Mesenchymal stem cell (in vitro differentiated cells and primary cell): ENCODE results near the gene LENEP.

ENCODE experiments used
- DNase-seq: peaks from one replicate; pipeline ENCODE4 v3.0.0-alpha.2; 2013
- H2AFZ ChIP-seq: one replicate; pipeline ENCODE4 v1.6.1; 2013; ENCODE audit warnings: low read depth, mild to moderate bottlenecking, control low read depth, inconsistent platforms, low read length, moderate library complexity
- H2AK5ac ChIP-seq: 2 replicates; pipeline ENCODE4 v1.6.1; 2013; ENCODE audit warnings: low read length, moderate library complexity, mild to moderate bottlenecking, inconsistent platforms; ENCODE audit not compliant: severe bottlenecking
- H2BK120ac ChIP-seq: one replicate; pipeline ENCODE4 v1.6.1; 2013; ENCODE audit warnings: low read depth, mild to moderate bottlenecking, inconsistent platforms, low read length, moderate library complexity
- H2BK12ac ChIP-seq, 2 experiments: one replicate each; pipeline ENCODE4 v1.6.1; 2013; ENCODE audit warnings: inconsistent platforms in 2 of 2, low read length in 2 of 2, mild to moderate bottlenecking in 2 of 2, moderate library complexity in 2 of 2, control low read depth in 1 of 2
- H2BK15ac ChIP-seq: one replicate; pipeline ENCODE4 v1.6.1; 2013; ENCODE audit warnings: mild to moderate bottlenecking, low read depth, inconsistent platforms; ENCODE audit not compliant: poor library complexity, severe bottlenecking
- H2BK5ac ChIP-seq: 2 replicates; pipeline ENCODE4 v1.6.1; 2013; ENCODE audit warnings: low read depth, mild to moderate bottlenecking, low read length, control low read depth, inconsistent platforms; ENCODE audit not compliant: poor library complexity, severe bottlenecking
- H3K14ac ChIP-seq, 2 experiments: one replicate each; pipeline ENCODE4 v1.6.1; 2013; ENCODE audit warnings: inconsistent platforms in 2 of 2, low read length in 2 of 2, control low read depth in 1 of 2, mild to moderate bottlenecking in 1 of 2, moderate library complexity in 1 of 2
- H3K18ac ChIP-seq, 2 experiments: one replicate each; pipeline ENCODE4 v1.6.1; 2013; ENCODE audit warnings: inconsistent platforms in 2 of 2, low read length in 2 of 2, control low read depth in 1 of 2, low read depth in 1 of 2, mild to moderate bottlenecking in 1 of 2
- H3K23ac ChIP-seq, 2 experiments: one replicate each; pipeline ENCODE4 v1.6.1; 2013; ENCODE audit warnings: inconsistent platforms in 2 of 2, low read length in 2 of 2, mild to moderate bottlenecking in 2 of 2, moderate library complexity in 2 of 2, control low read depth in 1 of 2
- H3K27ac ChIP-seq: 2 replicates; pipeline ENCODE4 v1.5.1; 2013; ENCODE audit warnings: mild to moderate bottlenecking, moderate library complexity, low read length, control low read depth, inconsistent platforms; ENCODE audit not compliant: poor library complexity, severe bottlenecking
- H3K27me3 ChIP-seq, 2 experiments: 2 replicates each; pipeline versions ENCODE4 v1.6.1 to v1.7.0; 2013; ENCODE audit warnings: low read length in 2 of 2, mild to moderate bottlenecking in 2 of 2, moderate library complexity in 2 of 2, control low read depth in 1 of 2, inconsistent platforms in 1 of 2; ENCODE audit not compliant: control insufficient read depth in 1 of 2, insufficient read depth in 1 of 2
- H3K36me3 ChIP-seq, 2 experiments: 2 replicates each; pipeline versions ENCODE4 v1.6.1 to v1.7.0; 2013; ENCODE audit warnings: low read length in 2 of 2, control low read depth in 1 of 2, inconsistent platforms in 1 of 2, low read depth in 1 of 2, mild to moderate bottlenecking in 1 of 2; ENCODE audit not compliant: insufficient read depth in 2 of 2, control insufficient read depth in 1 of 2
- H3K4ac ChIP-seq, 2 experiments: one replicate each; pipeline ENCODE4 v1.6.1; 2013; ENCODE audit warnings: inconsistent platforms in 2 of 2, low read length in 2 of 2, mild to moderate bottlenecking in 2 of 2, moderate library complexity in 2 of 2, control low read depth in 1 of 2, low read depth in 1 of 2
- H3K4me1 ChIP-seq: 2 replicates; pipeline ENCODE4 v1.6.1; 2013; ENCODE audit warnings: low read depth, low read length, control low read depth; ENCODE audit not compliant: control insufficient read depth, insufficient read depth
- H3K4me2 ChIP-seq: 2 replicates; pipeline ENCODE4 v1.6.1; 2013; ENCODE audit warnings: low read length, mild to moderate bottlenecking, inconsistent platforms; ENCODE audit not compliant: poor library complexity, severe bottlenecking
- H3K4me3 ChIP-seq, 2 experiments: 2 replicates each; pipeline versions ENCODE4 v1.5.1 to v1.7.0; 2013; ENCODE audit warnings: low read length in 2 of 2, mild to moderate bottlenecking in 2 of 2, control low read depth in 1 of 2, low read depth in 1 of 2; ENCODE audit not compliant: insufficient read depth in 1 of 2
- H3K79me1 ChIP-seq: replicated peaks from 2 replicates; pipeline ENCODE4 v1.6.1; 2013; ENCODE audit warnings: mild to moderate bottlenecking, control low read depth, low read length, inconsistent platforms; ENCODE audit not compliant: poor library complexity, severe bottlenecking
- H3K9ac ChIP-seq: 2 replicates; pipeline ENCODE4 v1.7.0; 2013; ENCODE audit warnings: mild to moderate bottlenecking, low read length, moderate library complexity
- H3K9me3 ChIP-seq: 2 replicates; pipeline ENCODE4 v1.7.0; 2013; ENCODE audit warnings: mild to moderate bottlenecking, low read length; ENCODE audit not compliant: control insufficient read depth
- H4K8ac ChIP-seq: one replicate; pipeline ENCODE4 v1.6.1; 2013; ENCODE audit warnings: inconsistent platforms, mild to moderate bottlenecking, low read length, moderate library complexity
- H4K91ac ChIP-seq: one replicate; pipeline ENCODE4 v1.6.1; 2013; ENCODE audit warnings: mild to moderate bottlenecking, low read length, inconsistent platforms
- WGBS: methylation state at CpG from one replicate; pipeline ENCODE4 v1.1.7; 2013; ENCODE audit warnings: mixed read lengths; 5-methylcytosine and 5-hydroxymethylcytosine counted together

Gene LENEP

DNA sequence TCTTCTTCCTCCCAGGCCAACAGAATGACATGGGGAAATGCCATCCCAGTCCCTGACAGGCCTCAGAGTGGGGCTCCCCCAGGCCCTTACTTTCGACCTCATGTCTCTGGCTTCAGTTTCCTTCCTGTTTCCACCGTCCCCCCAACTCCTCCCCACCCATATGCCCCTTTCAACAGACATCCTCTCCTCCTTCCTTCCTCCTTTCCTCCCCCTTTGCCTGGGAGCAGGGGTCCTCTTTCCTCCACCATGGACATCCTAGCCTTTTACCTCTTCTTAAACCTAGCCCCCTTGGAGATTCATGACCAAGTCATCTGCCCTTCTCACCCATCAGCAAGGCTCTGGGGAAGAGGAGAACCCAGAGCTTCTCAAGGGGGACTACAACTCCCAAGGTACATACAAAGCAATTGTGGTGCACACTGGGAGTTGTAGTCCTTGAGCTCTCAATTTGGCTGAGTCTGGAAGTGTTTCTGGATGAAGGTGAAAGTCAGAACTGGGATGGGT is 13.3 kb downstream of the LENEP start:
- Histone ChIP-seq H2BK120ac (no peak overlapping the region), H2BK12ac (no peak overlapping the region), H3K27ac (no peak overlapping the region), H3K9me3 (no peaks in the 10 kb centered on the region), H3K23ac (no peak overlapping the region), H3K27me3 (no peaks in the 10 kb centered on the region), H3K4me2 (no peak overlapping the region), H3K18ac (no peak overlapping the region), H4K91ac (no peak overlapping the region), H3K9ac (no peak overlapping the region), H4K8ac (no peak overlapping the region), H2BK5ac (no peak overlapping the region), H2AFZ (no peak overlapping the region), H2AK5ac (no peak overlapping the region), H3K79me1 (peaks cover 35% of the 10 kb centered on the region), H3K4me3 (no peak overlapping the region), H3K4me1 (peaks cover 31% of the 10 kb centered on the region), H2BK15ac (no peak overlapping the region), H3K36me3 (peaks cover 8 to 61% of the 10 kb centered on the region in 2 experiments), H3K4ac (no peak overlapping the region), H3K14ac (no peak overlapping the region)
- WGBS, result 95% methylated on average over 2 of the region's 2 CpGs
- DNase-seq, result no peak

DNA sequence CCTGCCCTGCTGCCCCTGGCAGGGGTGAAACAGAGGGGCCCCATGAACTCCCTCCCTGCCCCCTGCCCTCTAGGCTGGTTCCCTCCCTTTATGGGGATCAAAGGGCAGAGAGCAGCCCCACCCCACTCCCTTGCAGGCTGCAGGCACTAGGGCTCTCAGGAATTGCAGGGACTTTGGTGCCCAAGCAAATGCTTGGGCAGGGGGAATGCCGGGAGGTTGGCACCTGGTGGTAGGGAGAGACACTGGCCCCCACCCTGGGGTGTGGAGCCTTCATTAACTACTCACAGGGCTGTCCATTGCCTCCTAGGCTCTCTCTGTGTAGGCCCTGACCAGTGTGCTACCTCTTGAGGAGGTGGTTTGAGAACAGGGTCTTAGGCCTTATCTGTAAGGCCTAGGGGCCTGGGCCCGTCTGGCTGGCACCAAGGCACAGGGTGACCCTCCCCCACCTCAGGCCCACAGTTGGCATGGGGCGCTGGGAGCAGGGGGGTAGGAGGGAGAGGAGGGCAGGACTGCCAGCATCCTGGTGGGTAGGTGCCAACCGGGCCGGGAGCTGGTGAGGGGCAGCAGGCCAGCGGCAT is 14.0 kb downstream of the LENEP start:
- H3K14ac ChIP-seq, result no peak overlapping the region
- H3K4me1 ChIP-seq, result peaks cover 37% of the 10 kb centered on the region
- H3K18ac ChIP-seq, result no peak overlapping the region
- H3K23ac ChIP-seq, result no peak overlapping the region
- no peak overlapping the region for H4K91ac ChIP-seq
- peaks cover 8 to 68% of the 10 kb centered on the region in 2 experiments for H3K36me3 ChIP-seq
- H3K4me3 ChIP-seq, result no peak overlapping the region
- H3K9ac ChIP-seq, result no peak overlapping the region
- no peak overlapping the region for H2BK120ac ChIP-seq
- H3K27ac ChIP-seq, result no peak overlapping the region
- H3K79me1 ChIP-seq, result peaks cover 41% of the 10 kb centered on the region
- no peak overlapping the region for H2AK5ac ChIP-seq
- H4K8ac ChIP-seq, result no peak overlapping the region
- no peak for DNase-seq
- H3K9me3 ChIP-seq, result no peaks in the 10 kb centered on the region
- H2AFZ ChIP-seq, result no peak overlapping the region
- no peak overlapping the region for H3K4ac ChIP-seq
- H2BK12ac ChIP-seq, result no peak overlapping the region
- H3K4me2 ChIP-seq, result no peak overlapping the region
- 96% methylated on average over 5 of the region's 6 CpGs for WGBS
- H2BK15ac ChIP-seq, result no peak overlapping the region
- no peak overlapping the region for H2BK5ac ChIP-seq
- no peaks in the 10 kb centered on the region for H3K27me3 ChIP-seq

DNA sequence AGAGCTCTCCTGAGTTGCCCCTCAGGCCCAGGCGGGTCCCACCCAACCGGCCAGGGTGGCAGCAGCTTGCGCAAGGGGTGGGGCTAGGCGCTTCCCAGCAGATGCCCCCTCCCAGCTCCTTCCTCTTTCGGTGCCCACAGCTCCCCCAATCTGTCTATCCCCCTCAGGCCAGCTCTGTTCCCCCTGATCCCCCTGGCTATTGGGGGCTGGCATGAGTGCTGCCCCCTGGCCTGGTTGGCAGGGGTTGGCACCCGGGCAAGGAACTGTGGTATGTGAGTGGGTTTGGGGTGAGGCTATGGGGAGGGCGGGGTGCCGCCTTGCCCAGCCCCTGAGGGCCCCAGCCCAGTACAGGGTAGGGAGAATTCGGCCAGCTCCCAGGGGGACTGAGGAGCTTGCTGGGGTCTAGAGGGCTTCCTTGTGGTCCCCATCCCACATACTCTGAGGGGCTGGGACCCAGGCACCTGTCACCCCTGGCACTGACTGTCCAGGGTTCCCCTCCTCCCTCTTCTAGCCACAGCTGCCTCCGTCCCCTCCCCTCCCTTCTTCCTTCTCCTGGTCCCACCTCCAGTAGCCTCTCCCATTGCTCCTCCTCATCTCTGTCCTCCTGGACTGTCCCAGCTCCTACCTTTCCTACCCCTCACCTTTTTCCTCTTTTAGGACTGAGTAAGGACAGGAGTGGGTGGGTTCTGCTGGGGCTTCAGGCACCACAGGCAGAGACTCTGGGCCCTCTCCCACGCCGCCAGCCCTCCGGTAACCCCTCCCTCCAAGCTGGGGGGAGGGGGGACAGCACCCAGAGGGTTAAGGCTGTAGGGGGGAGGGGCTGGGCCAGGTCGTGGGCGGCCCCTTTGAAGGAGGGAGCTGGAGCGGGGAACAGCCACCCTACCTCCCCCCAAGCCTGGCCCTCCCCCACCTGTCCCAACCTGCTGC is 14.9 kb downstream of the LENEP start:
- WGBS, result 92% methylated on average over 12 of the region's 16 CpGs
- Histone ChIP-seq H3K27me3 (no peaks in the 10 kb centered on the region), H3K4me3 (no peak overlapping the region), H3K14ac (no peak overlapping the region), H4K91ac (no peak overlapping the region), H2AK5ac (no peak overlapping the region), H3K4me1 (peaks cover 38% of the 10 kb centered on the region), H3K9me3 (no peaks in the 10 kb centered on the region), H3K36me3 (peaks cover 8 to 73% of the 10 kb centered on the region in 2 experiments), H2BK15ac (no peak overlapping the region), H2AFZ (no peak overlapping the region), H3K23ac (no peak overlapping the region), H2BK5ac (no peak overlapping the region), H4K8ac (no peak overlapping the region), H2BK12ac (no peak overlapping the region), H2BK120ac (no peak overlapping the region), H3K79me1 (peaks cover 43% of the 10 kb centered on the region), H3K27ac (no peak overlapping the region), H3K9ac (no peak overlapping the region), H3K4ac (no peak overlapping the region), H3K18ac (no peak overlapping the region), H3K4me2 (no peak overlapping the region)
- no peak for DNase-seq

DNA sequence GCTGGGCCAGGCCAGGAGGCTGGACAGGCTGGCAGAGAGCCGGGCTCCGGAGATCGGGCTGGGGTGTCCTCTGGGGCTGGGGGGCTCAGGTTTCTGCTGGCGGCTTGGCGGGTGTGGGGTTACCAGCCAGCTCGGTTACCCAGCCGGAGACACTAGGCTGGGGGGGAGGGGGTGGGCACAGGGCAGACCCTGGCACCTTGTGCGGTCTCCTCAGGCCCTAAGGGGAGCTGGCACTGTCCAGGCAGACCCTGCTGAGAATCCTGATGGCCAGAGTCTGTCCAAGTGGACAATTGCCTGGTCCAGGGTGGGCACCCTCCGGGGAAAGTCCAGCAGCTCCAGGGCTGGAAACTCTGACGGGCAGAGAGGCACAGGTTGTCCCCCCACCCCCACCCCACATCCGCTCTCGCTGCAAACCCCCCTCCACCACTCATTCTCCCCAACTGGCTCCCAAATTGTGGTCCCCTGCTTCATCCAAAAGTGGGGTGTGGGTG is 15.9 kb downstream of the LENEP start:
- 94% methylated on average over 12 of the region's 12 CpGs for WGBS
- Histone ChIP-seq H3K14ac (no peak overlapping the region), H2AFZ (no peak overlapping the region), H2BK120ac (no peak overlapping the region), H3K23ac (no peak overlapping the region), H2BK15ac (no peak overlapping the region), H3K4me1 (peaks cover 37% of the 10 kb centered on the region), H3K18ac (no peak overlapping the region), H3K27me3 (no peaks in the 10 kb centered on the region), H2BK12ac (no peak overlapping the region), H3K36me3 (peaks cover 13 to 82% of the 10 kb centered on the region in 2 experiments), H3K27ac (no peak overlapping the region), H4K91ac (no peak overlapping the region), H3K9me3 (no peaks in the 10 kb centered on the region), H4K8ac (no peak overlapping the region), H2AK5ac (no peak overlapping the region), H3K4ac (no peak overlapping the region), H3K9ac (no peak overlapping the region), H2BK5ac (no peak overlapping the region), H3K79me1 (peaks cover 44% of the 10 kb centered on the region), H3K4me3 (no peak overlapping the region), H3K4me2 (no peak overlapping the region)
- DNase-seq, result no peak
